ENCODE measurements around the gene CACNG3.

Gene CACNG3

GRCh38 chr16:24409045-24409444, 152.9 kb downstream of the CACNG3 start:
- TF ChIP-seq BACH2 (CRISPR knock-in tag; IDR thresholded peaks at IDR 0.05; ENCODE audit: borderline replicate concordance) = no peak
- TF ChIP-seq ZNF8 (CRISPR knock-in tag; IDR thresholded peaks at IDR 0.05) = no peak
- TF ChIP-seq TSHZ2 (CRISPR knock-in tag; IDR thresholded peaks at IDR 0.05) = no peak
- no peak for TF ChIP-seq ZC3H10 (CRISPR knock-in tag; IDR thresholded peaks at IDR 0.05)
- TF ChIP-seq SNAI2 (CRISPR knock-in tag; IDR thresholded peaks at IDR 0.05) = no peak
- no peak for TF ChIP-seq ESRRG (CRISPR knock-in tag; IDR thresholded peaks at IDR 0.05)
- no peak for TF ChIP-seq ZFP3 (CRISPR knock-in tag; IDR thresholded peaks at IDR 0.05)
- TF ChIP-seq TCF4 (CRISPR knock-in tag; IDR thresholded peaks at IDR 0.05; ENCODE audit: borderline replicate concordance) = no peak
- no peak for TF ChIP-seq ZNF70 (CRISPR knock-in tag; IDR thresholded peaks at IDR 0.05)
- 0 out of 3 replicates have a peak, but pooled peaks have one; percentile 21 for ATAC-seq

All from SK-N-SH treated with all-trans-retinoic acid at 6 μM for 48 hours (cell line).